CD4-positive, alpha-beta T cell treated with Interleukin-17A for 4 hours (primary cell): Measurements from ENCODE around the gene PSMA2.

Source experiments
- DNase-seq: peaks from one replicate; pipeline ENCODE4 v3.0.0-alpha.2; 2020; ENCODE audit warnings: mixed read lengths

The PSMA2 gene

DNA sequence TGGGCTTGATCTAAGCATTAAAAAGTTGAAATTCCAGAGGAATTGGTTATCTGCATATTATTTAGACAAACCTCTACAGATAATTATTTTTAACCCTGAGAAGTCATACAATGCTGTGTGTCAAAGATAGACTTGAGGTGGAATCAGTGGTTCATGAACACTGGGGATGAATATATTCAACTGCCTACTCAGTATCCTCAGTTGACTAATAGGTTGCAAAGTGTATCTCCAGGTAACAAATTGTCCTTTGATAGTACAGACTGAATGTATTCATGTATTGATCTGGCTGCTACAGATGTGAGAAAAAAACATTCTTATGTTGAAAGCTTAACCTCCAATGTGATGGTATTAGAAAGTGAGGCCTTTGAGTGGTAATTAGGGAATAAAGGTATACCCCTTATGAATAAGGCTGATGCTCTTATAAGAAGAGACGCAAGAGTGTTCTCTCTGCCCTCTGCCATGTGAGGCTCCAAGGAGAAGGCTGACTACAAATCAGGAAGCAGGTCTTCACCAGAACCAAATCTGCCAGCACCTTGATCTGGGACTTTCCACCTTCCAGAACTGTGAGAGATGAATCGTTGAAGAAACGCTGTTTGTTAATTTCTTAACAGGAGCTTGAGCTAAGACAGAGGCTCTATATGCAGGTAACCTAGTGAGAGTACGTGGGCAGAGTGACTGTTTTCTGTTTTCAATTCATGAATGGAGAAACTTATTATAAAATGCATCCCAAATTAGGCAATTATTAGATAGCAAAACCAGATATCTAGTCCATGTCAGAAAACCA lies 7.7 kb upstream of the PSMA2 start:
- DNase-seq = no peak

DNA sequence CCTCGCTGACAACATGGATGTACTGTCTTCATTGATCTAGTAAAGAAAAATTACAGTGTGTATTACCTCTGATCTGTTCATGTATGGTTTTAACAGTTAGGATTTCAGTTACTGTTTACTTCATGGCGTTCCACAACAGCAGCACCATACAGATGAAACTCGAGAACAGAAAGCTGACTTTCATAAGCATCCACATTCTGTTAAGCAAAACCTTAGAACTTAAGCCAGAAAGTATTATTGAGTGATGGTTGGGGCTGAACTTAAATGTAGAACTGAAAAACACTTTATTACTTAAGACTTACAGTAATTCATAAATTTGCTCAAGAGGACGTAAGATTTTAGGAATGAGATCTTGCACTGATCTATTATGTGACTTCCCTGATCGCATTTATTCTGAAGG lies 3.9 kb upstream of the PSMA2 start:
- DNase-seq = no peak

DNA sequence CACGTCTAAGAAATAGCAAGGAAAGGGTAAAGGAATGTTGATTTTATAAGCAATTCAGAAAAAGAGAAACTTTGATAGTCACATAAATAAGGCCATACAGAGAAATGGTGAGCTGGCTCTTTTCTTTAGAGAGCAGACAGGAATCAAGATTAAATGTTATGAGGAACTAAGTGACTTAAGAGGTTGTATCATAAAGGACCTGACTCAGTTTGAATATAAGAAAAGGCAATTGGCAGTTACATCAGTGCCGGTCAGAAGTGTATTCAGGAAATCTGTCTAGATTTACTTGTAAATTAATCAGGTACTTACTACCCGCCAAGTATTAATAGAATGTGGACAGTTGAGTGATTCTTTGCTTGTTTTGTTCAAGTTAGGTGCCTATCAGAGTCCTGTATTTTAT lies 2.3 kb upstream of the PSMA2 start:
- DNase-seq = no peak

DNA sequence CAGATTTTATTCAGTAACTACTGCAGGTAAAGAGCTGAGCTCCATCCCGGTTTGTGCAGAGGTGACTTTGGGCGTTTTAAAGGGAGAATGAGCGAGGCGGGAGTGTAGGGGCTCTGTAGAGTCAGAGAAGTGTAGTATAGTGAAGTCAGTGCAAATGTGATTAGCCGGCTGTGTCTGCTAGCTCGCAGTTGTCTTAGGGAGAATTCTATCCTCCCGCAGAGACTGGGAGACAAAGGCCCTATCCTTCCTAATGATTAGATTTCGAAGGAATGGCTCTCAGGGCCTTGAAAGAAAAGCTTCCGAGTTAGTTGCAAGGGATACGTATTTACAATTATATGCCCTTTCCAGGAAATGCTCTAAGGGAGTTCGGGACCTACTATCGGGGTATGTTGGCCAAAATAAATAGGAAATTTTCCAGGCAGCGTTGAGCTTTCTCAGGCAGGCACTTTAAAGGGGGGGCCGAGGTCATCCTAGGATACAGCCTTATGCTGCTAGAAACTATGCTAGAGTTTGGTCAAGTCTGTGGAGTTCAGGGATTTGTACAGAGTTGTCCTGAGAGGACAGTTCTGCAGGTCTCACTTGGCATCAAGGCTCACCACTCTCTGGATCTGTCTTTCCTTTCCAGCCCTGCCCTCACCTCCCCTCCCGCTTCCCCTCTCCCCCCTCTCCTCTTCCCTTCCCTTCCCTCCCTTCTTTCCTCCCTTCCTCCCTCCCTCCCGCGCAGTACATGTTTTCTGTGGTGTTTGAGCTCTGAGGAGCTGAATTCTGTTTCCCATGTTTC lies 1.0 kb upstream of the PSMA2 start:
- DNase-seq = no peak

DNA sequence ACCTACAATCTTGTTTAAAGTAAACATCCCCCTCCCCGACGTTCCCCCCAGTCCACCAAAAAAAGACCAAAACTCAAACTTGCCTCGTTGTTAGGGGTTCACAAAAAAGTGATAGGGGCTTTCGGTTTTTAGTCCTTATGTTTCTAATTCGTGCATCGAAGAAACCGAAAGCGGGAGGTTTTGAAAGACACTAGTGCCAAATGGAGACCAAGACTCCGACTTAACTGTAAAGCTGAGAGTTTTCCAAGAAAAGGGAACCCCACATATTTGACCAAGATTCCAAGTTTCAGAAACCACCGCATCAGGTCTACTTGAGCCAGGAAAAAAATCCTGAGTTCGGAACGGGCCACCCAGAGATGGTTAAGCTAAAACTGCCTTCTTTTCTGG lies 534 bp downstream of the PSMA2 start:
- no peak for DNase-seq

DNA sequence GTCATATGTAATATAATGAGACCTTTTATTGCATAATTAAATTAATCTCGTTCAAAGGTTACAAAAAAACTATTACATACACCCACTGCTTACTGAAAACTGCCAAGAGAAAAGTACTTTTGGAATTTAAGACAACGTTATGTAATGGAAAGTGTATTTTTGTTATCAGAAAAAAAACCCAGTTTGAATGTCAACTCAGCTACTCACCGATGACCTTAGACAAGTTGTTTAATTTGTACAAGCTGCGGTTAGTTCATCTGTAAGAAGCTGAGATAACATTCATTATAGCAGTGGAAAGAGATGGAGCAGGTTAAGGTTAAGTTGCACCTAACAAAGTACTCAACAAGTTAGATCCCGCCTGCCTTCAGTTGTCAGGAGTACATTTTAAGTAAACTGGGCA lies 1.1 kb downstream of the PSMA2 start:
- DNase-seq = no peak

DNA sequence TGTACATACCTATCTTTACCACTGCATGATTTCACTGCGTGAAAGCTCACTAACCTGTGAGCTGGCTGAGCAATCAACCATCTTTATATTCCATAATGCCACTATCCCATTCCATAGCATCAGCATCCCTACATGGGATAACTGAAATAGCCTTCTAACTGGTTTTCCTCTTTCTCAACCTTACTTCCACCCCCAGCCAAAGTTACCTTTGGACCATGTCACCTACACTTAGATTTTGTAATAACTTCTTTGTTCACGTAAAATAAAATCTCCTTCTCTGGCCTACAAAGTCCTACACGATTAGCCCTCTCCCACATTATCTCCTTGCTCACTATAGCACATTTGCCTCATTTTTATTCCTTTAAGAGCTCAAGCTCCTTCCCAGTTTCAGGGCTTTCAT lies 2.5 kb downstream of the PSMA2 start:
- DNase-seq = no peak

DNA sequence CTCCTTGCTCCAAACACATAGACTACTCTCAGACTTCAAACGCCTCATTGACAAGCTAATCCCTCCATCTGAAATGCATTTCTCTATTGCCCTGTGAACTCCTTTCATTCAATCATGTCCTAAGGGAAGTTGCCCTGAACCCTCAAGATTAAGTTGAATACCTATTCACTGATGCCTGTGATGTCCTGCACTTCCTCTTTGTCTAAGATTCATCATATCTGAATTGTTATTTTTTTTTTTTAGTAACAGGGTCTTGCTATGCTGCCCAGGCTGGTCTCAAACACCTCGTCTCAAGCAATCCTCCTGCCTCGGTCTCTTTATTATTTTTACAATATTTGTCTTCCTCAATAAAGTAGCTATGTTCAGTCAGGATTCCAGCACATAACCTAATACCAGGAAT lies 3.2 kb downstream of the PSMA2 start:
- no peak for DNase-seq

DNA sequence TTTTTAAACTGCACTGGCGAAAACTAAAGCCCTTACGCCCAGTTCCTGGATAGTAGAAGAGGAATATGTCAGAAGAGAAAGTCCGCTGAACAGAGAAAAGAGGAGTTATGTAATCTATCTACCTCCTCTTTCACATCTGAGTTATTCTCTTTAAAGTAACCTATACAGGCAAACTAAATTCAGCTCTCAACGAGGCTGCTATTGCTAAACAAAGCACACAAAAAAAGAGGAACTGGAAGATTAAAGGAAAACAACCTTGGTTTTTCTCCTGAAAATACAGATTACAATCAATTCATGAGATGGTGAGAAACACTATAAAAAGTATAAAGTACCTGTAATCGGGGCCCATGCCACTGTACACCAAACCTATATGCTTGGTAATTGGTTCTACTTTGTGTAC lies 5.8 kb downstream of the PSMA2 start:
- no peak for DNase-seq

DNA sequence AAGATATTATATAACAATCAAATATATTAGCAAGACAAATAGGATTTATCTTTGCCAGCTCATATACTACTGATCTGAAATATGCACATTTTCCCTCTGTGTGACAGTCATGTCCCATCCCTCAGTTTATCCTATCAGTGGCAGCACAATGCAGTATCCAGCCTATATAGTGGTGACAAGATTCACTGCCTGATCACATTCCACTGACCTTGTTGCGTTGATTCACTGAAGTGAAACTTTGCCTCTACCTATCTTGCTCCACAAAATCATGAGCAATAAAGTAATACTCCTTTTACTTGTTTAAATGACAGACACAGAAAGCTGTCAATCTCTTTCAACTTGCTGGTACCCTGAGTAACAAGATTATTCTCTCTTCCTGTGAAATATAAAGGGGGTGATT lies 6.3 kb downstream of the PSMA2 start:
- no peak for DNase-seq

DNA sequence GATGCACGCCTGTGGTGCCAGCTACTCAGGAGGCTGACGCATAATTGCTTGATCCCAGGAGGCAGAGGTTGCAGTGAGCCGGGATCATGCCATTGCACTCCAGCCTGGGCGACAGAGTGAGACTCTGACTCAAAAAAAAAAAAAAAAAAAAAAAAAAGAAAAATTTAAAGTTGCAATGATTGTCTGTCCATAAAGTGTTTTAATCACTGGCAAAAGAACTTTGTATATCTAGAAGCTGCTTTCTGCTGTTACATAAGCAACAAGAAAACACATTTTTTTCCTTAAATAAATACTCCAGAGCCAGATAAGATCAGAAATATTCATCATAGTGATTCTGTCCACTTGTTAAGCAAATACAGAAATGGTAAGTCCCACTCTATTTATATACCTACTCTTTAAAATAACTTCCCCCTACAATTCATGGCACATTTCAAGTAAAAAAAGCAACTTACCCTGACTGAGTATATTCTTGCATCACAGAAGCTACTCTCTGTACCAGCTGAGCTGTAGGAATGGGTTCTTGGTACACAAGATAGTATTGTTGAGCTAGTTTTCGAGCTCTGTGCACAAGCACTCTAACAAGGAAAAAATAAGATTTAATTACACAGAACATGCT lies 7.6 kb downstream of the PSMA2 start:
- no peak for DNase-seq

DNA sequence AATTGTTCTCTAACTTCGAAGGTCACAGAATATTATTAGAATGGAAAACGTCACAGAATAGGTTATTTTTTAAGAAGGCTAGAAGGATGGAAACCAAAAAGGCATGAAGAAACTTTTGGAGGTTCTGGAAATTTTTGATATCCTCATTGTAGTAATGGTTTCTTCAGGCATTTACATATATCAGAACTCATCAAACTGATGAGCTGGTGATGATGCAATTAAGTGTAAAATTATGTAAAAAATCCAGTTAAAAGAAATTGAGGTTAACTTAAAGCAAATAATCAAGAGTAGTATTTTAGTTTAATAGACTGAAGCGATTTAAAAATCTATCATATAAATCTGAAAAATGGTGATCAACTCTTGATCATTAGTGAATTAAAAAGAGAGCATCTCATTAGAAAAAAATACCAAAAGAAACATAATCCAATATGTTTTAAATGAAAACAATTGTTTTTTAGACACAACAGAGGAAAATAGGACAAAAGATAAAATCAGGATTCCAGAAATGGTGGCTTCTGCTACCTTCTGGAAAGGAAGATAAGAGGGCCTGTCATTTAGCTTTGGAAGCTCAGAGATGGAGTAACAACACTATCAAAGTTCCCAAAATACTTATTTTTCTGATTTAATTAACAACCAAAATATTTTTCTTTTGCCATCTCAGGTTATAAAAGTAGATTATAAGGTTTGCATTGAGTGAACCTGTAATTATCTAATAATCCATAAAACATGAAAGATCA lies 9.8 kb downstream of the PSMA2 start:
- no peak for DNase-seq

DNA sequence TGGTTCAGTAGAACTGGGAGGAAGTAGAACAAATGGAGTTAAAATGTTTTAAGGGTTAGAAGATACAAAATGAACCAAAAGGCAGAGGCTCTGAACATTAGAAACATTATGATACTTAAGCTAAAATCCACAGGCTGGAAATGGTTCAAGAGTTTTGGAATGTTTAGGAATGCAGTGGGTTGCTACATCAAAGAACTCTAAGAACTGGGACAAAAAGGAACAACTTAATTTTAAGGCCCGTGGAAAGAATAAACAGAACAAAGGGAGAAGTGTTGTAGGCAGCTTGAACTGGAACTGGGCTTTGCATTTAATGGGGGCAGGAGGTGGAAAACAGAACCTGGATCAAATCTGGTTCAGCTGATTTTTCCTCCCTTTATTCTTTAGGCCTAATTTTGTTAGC lies 16.6 kb downstream of the PSMA2 start:
- no peak for DNase-seq

DNA sequence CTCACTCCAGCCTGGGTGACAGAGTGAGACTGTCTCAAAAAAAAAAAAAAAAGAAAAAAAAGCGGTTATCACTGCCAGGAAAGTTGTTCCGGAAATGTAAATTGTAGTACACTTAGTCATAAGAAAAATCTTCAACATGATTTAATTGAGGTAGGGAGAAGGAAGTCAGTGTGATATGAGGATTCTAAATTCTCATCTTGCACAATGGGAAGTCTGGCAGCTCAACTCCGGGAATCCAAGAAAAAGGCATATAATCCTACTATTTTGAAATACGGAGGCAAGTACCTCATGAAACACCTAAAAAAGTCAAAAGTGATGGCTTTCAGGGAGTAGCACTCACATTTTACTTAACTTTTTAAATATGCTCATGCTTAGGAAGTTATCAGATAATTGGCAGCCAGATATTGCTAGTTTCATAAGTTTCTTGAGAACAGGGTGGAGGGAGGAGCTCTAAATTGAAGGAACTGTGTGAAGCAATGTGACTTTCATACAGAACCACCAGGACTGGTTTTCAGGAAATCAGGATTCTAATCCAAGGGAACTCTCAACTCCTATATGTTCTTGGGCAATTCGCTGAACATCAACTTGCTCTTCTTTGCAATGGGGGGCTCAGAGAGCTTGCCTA lies 17.4 kb downstream of the PSMA2 start:
- no peak for DNase-seq

DNA sequence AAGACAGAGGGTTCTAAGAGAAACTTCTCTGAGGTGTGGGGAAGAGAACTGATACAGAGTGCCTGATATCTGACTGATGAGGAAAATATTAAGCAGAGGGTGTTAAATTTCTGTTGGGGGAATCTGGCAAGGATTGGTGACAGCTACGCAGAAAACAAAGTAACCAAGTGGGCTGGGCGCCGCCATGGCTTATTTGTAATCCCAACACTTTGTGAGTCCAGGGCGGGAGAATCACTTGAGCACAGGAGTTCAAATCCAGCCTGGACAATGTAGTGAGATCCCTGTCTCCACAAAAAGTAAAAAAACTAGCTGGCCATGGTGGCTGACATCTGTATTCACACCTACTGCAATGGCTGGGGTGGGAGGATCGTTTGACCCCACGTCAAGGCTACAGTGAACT lies 18.0 kb downstream of the PSMA2 start:
- DNase-seq = no peak

DNA sequence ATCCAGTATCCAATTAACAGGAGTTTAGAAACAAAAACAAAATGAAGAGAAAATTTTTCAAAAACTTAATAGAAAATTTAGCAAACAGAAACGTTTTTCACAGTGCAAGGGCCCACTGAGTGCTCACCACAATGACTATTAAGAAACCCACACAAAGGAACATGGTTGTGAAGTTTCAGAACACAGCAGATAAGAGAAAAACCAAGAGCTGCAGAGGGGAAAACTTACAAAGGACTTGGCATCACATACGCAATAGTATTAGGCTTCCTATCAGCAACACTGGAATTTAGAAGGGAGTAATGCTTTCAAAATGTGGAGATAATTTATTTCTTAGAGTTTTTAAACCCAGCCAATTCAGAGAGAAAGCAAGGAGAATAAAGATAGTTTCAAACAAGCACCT lies 18.4 kb downstream of the PSMA2 start:
- DNase-seq = no peak

DNA sequence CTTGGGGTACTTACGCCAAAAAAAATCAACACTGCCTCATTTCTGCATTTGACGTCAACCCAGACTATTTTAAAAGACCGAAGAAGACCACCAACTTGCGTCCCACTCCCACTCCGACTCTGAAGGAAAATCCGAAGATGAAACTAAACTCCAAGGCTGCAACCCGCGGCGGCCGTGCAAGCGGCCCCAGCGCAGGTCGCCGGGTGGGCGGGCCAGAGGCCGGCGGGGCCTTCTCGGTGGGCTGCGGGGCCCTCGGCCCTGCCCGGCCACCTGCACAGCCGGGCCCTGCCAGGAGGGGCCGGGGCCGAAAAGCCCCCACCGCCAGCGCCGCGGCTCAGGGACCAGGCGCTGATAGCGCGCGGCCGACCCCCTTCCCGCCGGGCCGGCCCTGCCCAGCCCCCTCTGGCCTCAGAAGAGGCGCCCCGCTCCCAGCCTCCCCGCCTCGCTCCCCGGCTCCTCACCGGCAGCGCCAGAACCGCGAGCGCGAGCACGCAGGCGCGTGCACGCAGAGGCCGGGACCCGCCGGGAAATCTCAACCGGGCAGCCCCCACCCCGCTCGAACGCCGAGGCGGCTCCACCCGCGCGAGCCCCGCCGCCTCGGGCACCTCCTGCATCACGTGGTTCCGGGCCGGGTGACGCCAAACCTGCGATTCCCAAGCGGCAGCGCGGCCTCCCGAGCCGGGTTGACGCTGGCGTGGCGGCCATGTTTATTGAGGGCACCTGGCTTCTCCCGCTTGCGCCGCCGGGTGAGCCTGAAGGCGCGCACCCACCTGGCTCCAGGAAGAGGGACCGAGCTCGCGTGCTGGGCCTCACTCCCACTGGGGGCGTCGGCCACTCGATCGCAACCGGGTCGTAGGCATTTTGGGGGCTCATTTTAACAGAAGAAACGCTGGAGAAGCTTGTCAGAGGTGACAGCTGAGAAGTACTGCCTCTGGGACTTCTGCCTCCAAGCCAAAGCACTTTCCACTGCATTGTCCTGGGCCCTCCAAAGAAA lies 20.2 kb downstream of the PSMA2 start, which contains the start of gene C7orf25:
Gene C7orf25, minus strand, starts transcription at position 617 of the 994 bp plus-strand sequence. CDS start 1,170 bp downstream, outside the sequence.
- DNase-seq = peak; percentile 97

DNA sequence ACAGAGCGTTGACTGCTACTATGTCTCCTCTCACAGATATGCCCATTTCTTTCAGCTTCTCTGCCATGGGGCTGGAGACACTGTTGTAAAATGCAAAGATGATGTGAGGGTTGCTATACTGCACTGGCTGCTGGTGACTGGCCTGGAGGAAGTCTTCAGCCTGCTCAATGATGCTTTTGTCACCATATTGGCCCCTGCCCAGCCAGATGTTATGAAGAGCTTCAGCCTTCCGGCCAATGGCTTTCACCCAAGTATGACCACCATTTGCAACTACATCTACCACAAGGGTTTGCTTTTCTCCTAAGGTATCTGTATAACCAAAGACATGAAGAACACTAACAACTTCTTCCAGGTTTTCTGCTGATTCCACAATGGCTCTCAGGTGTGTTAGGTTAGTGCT lies 21.7 kb downstream of the PSMA2 start:
- no peak for DNase-seq

DNA sequence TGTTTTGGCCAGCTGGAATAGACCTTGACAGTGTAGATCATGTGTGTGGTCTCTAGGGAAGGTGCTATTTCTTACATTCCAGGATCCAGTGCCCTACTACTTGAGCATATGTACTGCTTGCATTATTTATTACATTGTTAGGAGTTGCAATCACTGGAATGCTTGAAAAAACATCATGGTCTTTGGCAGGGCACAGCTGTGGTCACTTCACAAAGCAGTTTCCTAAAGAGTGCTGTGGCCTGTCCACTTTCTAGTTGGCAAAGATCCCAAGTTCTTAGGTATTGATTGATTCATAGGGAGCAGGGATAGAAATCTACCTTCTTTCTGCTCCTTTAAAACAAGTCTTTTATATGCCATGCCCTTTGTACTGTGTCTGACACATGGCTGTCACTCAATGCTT lies 24.7 kb downstream of the PSMA2 start:
- DNase-seq = no peak

DNA sequence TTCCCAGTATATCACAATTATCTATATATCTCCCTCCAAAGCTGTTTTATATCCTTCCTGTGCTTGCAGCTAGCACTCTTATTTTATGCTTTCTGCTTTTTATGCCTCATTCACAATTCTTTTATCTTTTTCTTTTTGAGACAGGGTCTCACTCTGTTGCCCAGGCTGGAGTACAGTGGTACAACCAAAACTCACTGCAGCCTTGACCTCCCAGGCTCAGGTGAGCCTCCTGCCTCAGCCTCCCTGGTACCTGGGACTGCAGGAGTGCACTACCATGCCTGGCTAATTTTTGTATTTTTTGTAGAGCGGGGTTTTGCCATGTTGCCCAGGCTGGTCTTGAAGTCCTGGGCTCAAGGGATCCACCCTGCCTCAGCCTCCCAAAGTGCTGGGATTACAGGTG lies 25.8 kb downstream of the PSMA2 start:
- DNase-seq = no peak

DNA sequence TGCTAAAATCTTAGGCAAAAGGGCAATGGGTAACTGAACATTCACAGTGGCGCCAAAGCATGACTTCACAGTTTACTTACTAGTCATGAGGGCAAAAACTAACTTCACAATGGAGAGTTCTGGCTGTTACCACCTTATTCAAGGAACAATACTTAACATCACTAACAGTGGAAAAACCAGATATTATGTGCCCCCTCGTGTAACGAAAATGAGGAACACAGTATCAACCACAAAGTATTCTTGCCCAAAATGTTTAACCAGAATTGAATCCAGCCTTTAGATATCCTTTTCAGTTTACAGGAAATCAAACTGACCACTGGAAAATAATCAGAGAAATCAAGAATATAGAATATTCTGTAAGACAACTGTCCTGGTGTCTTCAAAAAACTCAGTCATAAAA lies 29.6 kb downstream of the PSMA2 start:
- no peak for DNase-seq

DNA sequence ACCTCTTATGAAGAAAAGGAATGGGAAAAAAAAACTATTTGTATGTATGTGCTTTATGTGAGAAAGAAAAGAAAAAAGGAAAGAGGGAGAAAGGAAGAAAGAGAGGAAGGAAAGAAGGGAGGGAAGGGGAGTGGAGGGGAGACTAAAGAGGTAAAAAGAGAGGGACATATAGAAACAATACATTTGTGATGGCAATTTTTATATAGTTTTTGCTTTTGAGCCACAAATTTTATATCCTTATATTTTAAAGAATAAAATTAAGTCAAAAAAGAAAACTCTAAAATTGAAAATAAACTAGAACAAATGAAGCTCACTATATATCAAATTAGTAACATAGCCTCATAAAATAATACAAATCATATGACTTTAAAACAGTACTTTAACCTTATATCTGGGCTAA lies 31.1 kb downstream of the PSMA2 start:
- no peak for DNase-seq
